ENCODE measurements around the gene LPAR1. TPM values are rescaled to one million over a fixed set of nuclear protein-coding genes. Genes with fewer than 3 reads are reported as not detected.

LPAR1 gene
- total and polyA plus RNA-seq, 9 of the 15 experiments (the other 6 are each of a cell fraction or from before 2014, with no cell fraction given): 0.13 TPM; not detected in 8

DNA sequence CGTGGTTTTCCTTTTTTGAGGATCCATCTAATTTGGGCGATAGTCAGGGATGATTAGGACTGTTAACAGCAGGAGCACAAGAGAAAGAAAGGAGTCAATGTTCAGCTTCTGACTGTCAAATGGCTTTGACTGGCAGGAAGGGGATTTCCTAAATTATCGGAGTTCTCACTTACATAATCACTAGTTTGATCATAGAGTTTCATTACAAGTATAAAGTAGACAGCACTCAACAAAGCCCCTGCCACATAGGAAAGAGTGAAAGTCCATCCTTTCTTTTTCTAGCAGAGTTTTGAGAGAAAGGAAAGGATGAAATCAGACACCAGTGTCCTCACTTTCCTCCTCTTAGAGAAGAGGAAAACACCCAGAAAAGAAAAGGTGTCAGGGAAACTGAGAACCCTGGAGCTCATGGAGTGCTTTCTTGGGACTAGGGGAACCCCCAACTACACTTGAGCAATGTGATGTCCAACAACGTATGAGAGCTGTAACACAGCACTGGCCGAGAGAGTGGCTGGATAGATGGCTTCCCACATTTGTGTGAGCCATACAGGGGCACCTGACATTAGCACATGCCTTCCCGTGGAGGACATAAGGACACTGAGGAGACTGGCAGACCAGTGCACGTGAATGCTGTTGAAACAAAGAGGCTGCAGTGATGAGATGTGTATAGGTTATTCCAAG, 26.0 kb upstream of the LPAR1 start (continued):
- TF ChIP-seq, protein P1, sequence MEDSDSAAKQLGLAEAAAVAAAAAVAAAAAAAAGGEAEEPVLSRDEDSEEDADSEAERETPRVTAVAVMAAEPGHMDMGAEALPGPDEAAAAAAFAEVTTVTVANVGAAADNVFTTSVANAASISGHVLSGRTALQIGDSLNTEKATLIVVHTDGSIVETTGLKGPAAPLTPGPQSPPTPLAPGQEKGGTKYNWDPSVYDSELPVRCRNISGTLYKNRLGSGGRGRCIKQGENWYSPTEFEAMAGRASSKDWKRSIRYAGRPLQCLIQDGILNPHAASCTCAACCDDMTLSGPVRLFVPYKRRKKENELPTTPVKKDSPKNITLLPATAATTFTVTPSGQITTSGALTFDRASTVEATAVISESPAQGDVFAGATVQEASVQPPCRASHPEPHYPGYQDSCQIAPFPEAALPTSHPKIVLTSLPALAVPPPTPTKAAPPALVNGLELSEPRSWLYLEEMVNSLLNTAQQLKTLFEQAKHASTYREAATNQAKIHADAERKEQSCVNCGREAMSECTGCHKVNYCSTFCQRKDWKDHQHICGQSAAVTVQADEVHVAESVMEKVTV (CRISPR knock-in tag; IDR thresholded peaks at IDR 0.05): no peak
- no peak for TF ChIP-seq FUS (optimal IDR thresholded peaks at IDR 0.05; ENCODE audit: low read depth, low read length)
- TF ChIP-seq SAFB (IDR thresholded peaks at IDR 0.05; ENCODE audit: borderline replicate concordance, low read depth, low read length): no peak
- TF ChIP-seq RNF2 (IDR thresholded peaks at IDR 0.05): no peak

DNA sequence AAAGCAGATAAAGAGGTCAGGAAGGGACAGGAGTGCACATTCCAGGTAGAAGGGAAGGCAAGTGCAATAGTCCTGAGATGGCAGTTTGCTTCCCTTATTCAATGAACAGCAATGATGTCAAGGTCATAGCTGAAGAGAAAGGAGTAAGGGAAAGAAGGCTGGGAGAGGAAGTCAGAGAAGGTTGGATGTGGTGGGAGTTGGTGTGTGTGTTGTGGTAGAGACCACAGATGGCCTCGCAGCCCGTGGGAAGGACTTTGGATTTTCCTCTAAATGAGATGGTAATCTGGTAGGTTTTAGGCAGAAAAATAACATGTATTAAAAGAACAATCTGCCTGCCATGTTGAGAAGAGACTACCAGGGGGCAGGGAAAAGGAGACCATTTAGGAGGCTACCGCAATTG, 25.1 kb upstream of the LPAR1 start:
- Histone ChIP-seq H3K27me3 (ENCODE audit: control insufficient read depth in 2 of 2, insufficient read depth in 2 of 2, low read length in 2 of 2) (no peaks in the 10 kb centered on the region), H3K4me2 (ENCODE audit: insufficient read depth, low read length) (no peak overlapping the region), H3K9me3 (replicated peaks; ENCODE audit: control insufficient read depth, insufficient read depth, low read depth, low read length) (no peaks in the 10 kb centered on the region; the same call in 1 of the 2 replicates), H3K27ac (ENCODE audit: extremely low read depth, low read depth, low read length) (no peak overlapping the region), H4K20me1 (replicated peaks; ENCODE audit: control insufficient read depth, insufficient read depth, low read length) (no peaks in the 10 kb centered on the region), H2AFZ (ENCODE audit: low read depth, low read length) (no peak overlapping the region), H3K36me3 (ENCODE audit: control insufficient read depth, insufficient read depth, low read length) (no peaks in the 10 kb centered on the region), H3K9me1 (ENCODE audit: control insufficient read depth, insufficient read depth, low read length) (no peaks in the 10 kb centered on the region), H3K4me3 (no peak overlapping the region), H3K9ac (ENCODE audit: insufficient read depth in 1 of 2, low read depth in 2 of 2, low read length in 2 of 2) (no peak overlapping the region), H3K4me1 (replicated peaks in 1 of 2; ENCODE audit: control insufficient read depth in 2 of 2, insufficient read depth in 2 of 2, low read length in 2 of 2) (no peaks in the 10 kb centered on the region), H3K79me2 (ENCODE audit: control insufficient read depth, insufficient read depth, low read length) (no peaks in the 10 kb centered on the region)
- BruUV-seq (replicated peaks): no TSS peak
- WGBS (ENCODE audit: insufficient coverage, low coverage, missing lambda C conversion rate): 1% methylated on average over 3 of the region's 3 CpGs
- ATAC-seq (no peak), DNase-seq (ENCODE audit: extremely low read depth in 1 of 4, low spot score in 3 of 4) (no peak), FAIRE-seq (no peak)
- ChIA-PET CTCF (ENCODE audit: low intra/inter-chr PET ratio) (no interaction called here), POLR2A (no interaction called here)
- intact Hi-C loops (cut with micrococcal nuclease): no loop called here
- in situ Hi-C loops (cut with MboI): no loop called here
- TF ChIP-seq HIVEP1 (CRISPR knock-in tag; IDR thresholded peaks at IDR 0.05): no peak
- TF ChIP-seq, protein P2, sequence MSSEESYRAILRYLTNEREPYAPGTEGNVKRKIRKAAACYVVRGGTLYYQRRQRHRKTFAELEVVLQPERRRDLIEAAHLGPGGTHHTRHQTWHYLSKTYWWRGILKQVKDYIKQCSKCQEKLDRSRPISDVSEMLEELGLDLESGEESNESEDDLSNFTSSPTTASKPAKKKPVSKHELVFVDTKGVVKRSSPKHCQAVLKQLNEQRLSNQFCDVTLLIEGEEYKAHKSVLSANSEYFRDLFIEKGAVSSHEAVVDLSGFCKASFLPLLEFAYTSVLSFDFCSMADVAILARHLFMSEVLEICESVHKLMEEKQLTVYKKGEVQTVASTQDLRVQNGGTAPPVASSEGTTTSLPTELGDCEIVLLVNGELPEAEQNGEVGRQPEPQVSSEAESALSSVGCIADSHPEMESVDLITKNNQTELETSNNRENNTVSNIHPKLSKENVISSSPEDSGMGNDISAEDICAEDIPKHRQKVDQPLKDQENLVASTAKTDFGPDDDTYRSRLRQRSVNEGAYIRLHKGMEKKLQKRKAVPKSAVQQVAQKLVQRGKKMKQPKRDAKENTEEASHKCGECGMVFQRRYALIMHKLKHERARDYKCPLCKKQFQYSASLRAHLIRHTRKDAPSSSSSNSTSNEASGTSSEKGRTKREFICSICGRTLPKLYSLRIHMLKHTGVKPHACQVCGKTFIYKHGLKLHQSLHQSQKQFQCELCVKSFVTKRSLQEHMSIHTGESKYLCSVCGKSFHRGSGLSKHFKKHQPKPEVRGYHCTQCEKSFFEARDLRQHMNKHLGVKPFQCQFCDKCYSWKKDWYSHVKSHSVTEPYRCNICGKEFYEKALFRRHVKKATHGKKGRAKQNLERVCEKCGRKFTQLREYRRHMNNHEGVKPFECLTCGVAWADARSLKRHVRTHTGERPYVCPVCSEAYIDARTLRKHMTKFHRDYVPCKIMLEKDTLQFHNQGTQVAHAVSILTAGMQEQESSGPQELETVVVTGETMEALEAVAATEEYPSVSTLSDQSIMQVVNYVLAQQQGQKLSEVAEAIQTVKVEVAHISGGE (CRISPR knock-in tag; IDR thresholded peaks at IDR 0.05): no peak
- no peak for TF ChIP-seq RBM15 (IDR thresholded peaks at IDR 0.05; ENCODE audit: insufficient read depth, low read length)
- TF ChIP-seq ZNF217 (CRISPR knock-in tag; IDR thresholded peaks at IDR 0.05): no peak
- TF ChIP-seq, protein P3, sequence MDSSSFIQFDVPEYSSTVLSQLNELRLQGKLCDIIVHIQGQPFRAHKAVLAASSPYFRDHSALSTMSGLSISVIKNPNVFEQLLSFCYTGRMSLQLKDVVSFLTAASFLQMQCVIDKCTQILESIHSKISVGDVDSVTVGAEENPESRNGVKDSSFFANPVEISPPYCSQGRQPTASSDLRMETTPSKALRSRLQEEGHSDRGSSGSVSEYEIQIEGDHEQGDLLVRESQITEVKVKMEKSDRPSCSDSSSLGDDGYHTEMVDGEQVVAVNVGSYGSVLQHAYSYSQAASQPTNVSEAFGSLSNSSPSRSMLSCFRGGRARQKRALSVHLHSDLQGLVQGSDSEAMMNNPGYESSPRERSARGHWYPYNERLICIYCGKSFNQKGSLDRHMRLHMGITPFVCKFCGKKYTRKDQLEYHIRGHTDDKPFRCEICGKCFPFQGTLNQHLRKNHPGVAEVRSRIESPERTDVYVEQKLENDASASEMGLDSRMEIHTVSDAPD (CRISPR knock-in tag; IDR thresholded peaks at IDR 0.05): no peak
- TF ChIP-seq TEAD4 (IDR thresholded peaks at IDR 0.05; ENCODE audit: low read length): no peak
- no peak for TF ChIP-seq TEAD4 (CRISPR knock-in tag; IDR thresholded peaks at IDR 0.05; ENCODE audit: borderline replicate concordance)
- no peak for TF ChIP-seq SRSF9 (IDR thresholded peaks at IDR 0.05; ENCODE audit: borderline replicate concordance, low read depth, low read length)
- no peak for TF ChIP-seq CHD4 (IDR thresholded peaks at IDR 0.05; ENCODE audit: insufficient read depth, insufficient replicate concordance, low read depth, low read length, poor library complexity, severe bottlenecking)
- TF ChIP-seq FOS (IDR thresholded peaks at IDR 0.05; ENCODE audit: extremely low read depth, insufficient read length): no peak
- no peak for TF ChIP-seq MAFK (IDR thresholded peaks at IDR 0.05; ENCODE audit: low read length)

Measured in K562 (cell line).